Epithelial cell of proximal tubule (primary cell): Measurements from ENCODE around the gene CCM2. TPM values are rescaled to one million over a fixed set of nuclear protein-coding genes. Genes with fewer than 3 reads are reported as not detected.

ENCODE experiments used
- DNase-seq: peaks from one replicate; pipeline ENCODE4 v3.0.0-alpha.2; 2011; ENCODE audit warnings: low read depth
- H3K4me3 ChIP-seq: 2 replicates; pipeline ENCODE4 v1.5.1; 2011; ENCODE audit warnings: low read depth, mild to moderate bottlenecking, low read length
- total RNA-seq: library from RNA; depleted of rRNA; stranded (reverse); fragments of >200 nt; gene quantifications from 2 replicates; pipeline ENCODE4 v1.2.3, GENCODE V29; 2015
- TF ChIP-seq, protein P1 (sequence below): conservative IDR thresholded peaks from 2 replicates; pipeline ENCODE4 v1.5.1; 2012; ENCODE audit warnings: low read depth, mild to moderate bottlenecking, low read length

CCM2 gene
- total RNA-seq, 1 donor from 2014 or later, result 49.2 TPM

DNA sequence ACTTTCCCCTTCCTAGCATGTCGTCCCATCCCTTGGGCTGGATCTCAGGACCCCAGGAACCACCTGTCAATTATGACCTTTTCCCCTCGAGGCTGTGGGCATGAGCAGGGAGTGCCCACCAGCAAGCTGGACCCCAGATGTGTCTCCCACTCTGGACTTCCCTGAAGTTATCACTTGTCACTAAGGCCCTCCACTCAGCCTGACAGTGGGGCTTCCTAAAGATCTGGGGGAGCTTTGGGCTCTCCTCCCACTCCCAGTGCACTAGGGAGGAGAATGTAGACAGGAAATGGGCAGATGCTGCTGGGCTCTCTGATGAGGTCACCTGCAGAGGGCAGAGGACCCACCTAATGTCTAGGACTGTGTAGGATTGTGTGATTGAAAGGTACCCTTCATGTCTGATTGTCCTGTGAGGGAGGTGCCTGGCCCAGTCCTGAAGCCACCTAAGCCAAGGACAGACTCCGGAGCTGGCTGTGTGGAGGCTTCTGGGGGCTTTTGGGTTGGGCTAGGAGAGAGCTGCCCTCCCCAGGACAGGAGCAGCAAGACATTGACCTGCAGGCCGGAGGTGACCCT is 39.9 kb upstream of the CCM2 start:
- H3K4me3 ChIP-seq, result no peak overlapping the region
- no peak for DNase-seq
- TF ChIP-seq, protein P1, sequence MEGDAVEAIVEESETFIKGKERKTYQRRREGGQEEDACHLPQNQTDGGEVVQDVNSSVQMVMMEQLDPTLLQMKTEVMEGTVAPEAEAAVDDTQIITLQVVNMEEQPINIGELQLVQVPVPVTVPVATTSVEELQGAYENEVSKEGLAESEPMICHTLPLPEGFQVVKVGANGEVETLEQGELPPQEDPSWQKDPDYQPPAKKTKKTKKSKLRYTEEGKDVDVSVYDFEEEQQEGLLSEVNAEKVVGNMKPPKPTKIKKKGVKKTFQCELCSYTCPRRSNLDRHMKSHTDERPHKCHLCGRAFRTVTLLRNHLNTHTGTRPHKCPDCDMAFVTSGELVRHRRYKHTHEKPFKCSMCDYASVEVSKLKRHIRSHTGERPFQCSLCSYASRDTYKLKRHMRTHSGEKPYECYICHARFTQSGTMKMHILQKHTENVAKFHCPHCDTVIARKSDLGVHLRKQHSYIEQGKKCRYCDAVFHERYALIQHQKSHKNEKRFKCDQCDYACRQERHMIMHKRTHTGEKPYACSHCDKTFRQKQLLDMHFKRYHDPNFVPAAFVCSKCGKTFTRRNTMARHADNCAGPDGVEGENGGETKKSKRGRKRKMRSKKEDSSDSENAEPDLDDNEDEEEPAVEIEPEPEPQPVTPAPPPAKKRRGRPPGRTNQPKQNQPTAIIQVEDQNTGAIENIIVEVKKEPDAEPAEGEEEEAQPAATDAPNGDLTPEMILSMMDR, result no peak

DNA sequence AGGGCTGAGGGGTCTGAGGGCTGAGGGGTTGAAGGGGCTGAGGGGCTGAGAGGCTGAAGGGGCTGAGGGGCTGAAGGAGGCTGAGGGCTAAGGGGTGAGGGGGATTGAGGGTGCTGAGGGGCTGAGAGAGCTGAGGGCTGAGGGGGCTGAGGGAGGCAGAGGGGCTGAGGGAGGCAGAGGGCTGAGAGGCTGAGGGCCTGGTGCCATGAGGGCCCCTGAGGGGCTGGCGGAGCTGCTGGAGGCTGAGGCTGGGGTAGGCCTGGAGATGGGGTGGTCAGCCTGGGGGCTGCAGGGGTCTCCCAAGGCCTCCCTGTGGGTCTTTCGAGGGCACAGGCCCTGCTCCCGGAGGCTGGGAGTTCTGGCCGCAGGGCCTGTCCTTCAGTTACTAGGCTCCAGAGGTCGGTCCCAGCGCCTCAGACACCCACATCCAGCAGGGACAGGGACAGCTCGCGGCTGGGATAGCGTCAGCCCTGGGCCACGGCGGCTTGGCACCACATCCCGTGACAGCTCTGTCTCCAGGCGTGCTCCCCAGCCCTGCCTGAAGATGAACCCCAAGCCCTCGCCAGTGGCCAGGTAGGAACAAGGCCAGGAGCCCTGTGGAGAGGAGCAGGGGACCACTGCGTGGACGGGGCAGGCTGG is 38.0 kb upstream of the CCM2 start:
- DNase-seq, result no peak
- peak overlapping the region; percentile 52 for H3K4me3 ChIP-seq
- TF ChIP-seq, protein P1, result no peak

DNA sequence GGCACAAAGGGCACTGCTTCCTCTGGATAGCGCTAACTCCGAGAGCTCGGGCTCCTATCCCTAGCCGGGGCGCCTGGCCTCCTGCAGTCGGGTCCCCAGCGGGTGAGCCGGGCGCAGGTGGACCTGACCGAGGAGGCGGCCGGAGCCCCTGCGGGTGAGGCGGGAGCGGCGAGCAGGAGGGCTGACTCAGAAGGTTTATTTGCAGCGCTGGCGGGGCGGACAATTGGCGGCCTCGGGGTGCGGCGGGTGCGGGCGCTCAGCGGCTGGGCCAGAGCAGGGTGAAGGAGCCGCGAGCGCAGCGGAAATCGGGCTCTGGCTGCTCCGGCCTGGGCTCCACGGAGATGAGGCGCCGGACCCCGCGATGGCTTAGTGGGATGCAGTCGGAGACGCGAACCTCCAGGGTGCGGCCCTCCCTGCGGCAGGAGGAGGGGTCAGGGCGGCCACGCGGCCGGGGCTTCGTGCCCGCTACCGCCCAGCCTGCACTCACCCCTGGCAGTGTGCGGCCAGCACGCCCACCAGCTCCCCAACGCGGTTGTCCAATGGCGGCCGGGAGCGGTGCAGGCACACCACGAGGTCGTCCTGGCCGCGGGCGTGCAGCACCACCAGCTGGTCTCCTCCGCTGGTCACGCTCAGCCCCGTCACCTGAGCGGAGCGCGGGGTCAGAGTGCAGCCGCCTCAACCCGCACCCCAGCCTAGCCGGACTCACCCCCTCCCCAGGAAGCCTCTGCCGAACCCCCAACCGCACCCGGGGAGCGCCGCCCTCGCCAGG is 37.3 kb upstream of the CCM2 start:
- DNase-seq, result no peak
- peak overlapping the region; percentile 52 for H3K4me3 ChIP-seq
- TF ChIP-seq, protein P1, result no peak

DNA sequence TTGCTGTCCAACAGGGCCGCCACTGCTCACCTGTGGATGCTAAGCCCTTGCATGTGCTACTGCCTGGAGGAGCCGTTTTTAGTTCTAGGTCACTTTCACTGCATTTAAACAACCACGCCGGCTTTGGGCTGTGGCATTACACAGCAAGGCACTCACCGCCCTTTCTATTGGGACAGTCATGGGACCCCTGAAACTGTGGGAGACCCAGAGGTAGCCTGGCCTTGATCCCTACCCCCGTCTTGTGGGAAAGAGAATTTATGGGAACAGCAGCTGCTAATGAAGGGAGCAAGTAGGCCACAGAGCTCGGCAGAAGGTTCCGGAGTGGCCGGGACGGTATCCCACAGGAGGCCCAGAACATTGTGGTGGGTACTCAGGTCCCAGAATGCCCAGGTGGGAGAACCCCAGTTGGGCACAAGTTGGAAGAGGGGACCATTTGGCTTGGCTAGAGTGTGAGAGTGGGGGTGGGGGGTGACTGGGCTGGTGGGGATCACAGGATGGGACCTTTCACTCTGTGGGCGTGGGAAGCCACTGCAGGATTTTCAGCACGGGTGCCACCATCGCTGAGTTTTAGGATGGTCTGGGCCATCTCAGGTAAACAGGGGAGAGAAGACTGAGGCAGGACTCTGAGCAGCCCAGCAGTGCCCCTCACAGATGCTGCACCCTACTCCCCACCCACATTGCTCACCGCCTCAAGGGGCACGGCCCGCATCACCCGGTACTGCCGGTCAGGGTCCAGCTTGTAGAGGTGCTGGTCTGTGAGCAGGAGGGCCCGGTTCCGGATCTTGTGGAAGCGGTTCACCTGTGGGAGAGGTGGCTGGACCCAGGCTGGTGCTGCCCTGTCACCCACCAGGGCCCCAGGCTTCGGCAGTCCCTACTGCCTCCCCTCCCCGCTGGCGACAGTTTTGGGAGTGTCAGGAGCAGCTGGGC is 36.4 kb upstream of the CCM2 start:
- TF ChIP-seq, protein P1, result no peak

DNA sequence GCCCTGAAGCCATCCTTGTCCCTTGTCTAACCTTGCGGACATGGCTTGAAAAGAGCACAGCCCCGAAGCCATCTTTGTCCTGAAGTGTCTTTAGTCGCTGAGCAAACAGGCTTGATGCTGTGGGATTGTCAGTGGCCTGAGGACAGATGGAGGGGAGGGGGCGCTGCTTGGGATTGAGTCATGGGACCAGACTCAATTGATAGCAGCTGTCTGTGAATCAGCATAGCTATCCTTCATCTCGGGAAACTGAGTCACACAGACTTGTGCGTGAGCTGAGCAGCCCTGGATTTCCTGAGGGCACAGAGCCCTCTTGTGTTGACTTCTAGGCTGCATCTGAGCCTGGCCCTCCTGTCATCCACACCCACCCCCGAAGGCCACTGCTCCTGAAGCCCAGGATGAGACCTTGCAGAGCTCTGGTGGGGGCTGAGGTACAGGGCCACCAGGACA is 35.6 kb upstream of the CCM2 start:
- DNase-seq, result no peak
- H3K4me3 ChIP-seq, result no peak overlapping the region
- TF ChIP-seq, protein P1, result peak; percentile 56

More for the DNA sequence above, 36.4 kb upstream of the CCM2 start:
- no peak overlapping the region for H3K4me3 ChIP-seq
- no peak for DNase-seq

DNA sequence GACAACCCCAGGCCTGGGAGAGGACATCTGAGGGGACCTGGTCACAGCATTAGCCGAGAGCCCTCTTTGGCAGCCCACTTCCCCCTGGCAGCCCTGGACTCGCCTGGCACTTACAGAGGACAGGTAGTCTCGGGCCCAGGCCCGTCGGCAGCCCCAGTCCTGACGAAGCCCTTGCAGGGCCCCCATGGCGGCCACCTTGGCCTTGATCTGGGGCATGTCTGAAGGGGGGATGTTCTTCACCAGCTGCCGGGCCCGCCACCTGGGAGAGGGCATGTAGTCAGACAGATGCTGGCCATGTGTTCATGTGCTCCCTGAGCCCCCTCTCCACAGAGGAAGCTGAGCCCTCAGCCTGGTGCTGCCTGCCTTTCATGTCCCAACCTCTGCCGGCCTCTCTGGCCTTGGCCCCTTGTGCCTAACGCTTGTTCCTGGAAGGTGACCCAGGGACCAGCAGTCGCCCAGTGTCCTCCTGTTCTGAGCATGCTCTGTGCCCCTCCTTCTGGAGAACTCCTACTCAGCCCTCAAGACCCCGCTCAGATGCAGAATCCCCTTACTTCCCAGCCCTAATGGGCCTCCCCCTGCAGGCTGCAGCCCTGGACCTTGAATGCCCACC is 35.1 kb upstream of the CCM2 start:
- H3K4me3 ChIP-seq, result no peak overlapping the region
- TF ChIP-seq, protein P1, result no peak
- no peak for DNase-seq
